GM12891 (cell line): ENCODE measurements around the gene TROAP.

ENCODE experiments used
- POLR2A ChIP-seq: IDR thresholded peaks from 2 replicates; pipeline ENCODE4 v1.6.1; 2011; ENCODE audit warnings: low read depth, low read length, control low read depth
- POLR2AphosphoS5 ChIP-seq: IDR thresholded peaks from 2 replicates; pipeline ENCODE4 v1.6.1; 2011; ENCODE audit warnings: low read depth, low read length, control low read depth
- POU2F2 ChIP-seq: IDR thresholded peaks from 2 replicates; pipeline ENCODE4 v1.6.1; 2011; ENCODE audit warnings: low read depth, mild to moderate bottlenecking, control low read depth, low read length, moderate library complexity
- TAF1 ChIP-seq: IDR thresholded peaks from 2 replicates; pipeline ENCODE4 v1.6.1; 2011; ENCODE audit warnings: low read depth, low read length, control low read depth

- TF ChIP-seq POLR2AphosphoS5 (no peak), TAF1 (no peak), POU2F2 (no peak), POLR2A (no peak)
Observed at GRCh38 chr12:49282302-49282701, 40.8 kb upstream of the TROAP start.
